A549 treated with AZD2906 at 1 μM for 4 hours (cell line): ENCODE data around the gene NUFIP2. TPM values are rescaled to one million over a fixed set of nuclear protein-coding genes. Genes with fewer than 3 reads are reported as not detected.

ENCODE experiments used
- total RNA-seq: library from RNA; stranded (reverse); fragments of 200-300 nt; extraction: Qiagen RNA extraction; gene quantifications from 5 replicates; pipeline ENCODE4 v1.2.3, GENCODE V29; 2022

Gene NUFIP2
- total RNA-seq = 43.5 to 59.2 TPM (median 53.3 TPM) in 5 replicates

DNA sequence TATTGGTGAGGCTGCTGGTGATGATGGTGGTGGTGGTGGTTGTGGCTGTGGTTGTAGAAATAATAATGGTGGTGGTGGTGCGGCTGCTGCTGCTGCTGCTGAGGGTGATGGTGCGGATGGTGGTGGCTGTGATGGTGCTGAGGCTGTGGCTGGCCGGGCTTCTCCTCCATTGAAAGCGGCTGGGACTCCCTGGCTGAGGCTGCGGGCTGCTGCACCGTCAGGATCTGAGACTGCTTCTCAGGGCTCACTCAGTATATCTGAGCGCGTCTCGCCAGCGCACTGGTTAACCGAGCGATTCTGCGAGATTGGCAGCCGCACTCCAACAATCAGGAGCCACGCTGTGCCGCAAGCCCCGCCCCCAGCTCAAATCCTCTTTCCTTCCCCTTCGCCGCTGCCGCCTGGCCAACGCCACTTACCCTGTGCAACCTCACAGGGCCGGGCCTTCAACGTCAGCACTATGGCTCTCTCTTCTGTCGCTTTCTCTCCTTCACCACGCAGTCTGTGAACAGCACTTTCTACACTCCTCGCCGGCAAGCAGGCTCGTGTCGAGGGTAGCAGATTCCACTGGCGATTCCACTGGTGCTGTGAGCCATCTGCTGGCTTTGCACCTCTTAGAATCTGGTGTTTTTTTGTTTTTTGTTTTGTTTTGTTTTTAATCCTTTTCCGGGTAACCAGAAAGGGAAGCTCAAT is at the start of gene NUFIP2:
Gene NUFIP2, minus strand, starts transcription at position 259 of the 690 bp plus-strand sequence. Its CDS starts 89 bp downstream, at position 170.

DNA sequence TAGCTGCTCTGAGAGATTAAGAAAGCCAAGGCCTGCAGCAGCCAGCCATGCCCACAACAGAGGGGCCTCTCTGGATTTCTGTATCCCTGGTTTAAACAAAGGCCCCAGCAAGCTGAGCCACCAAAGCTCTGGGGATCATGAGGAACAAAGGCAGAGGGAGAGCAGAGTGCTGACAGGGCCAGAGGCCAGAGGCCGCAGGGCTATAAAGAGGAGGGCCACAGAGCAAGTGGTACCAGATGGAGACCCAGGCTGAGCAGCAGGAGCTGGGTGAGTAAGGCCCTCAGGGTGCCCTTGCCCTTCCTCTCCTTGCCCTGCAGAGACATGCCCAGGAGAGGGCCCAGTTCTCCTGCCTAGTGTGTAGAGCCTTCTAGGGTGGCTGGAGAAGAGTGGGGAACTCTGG is 47.3 kb downstream of the NUFIP2 start, which contains the start of gene CRYBA1:
Gene CRYBA1, plus strand, starts transcription at position 232 of the 400 bp plus-strand sequence. Its CDS starts 5 bp downstream, at position 237.

Other genes with a start within 250 kb of the NUFIP2 start
- gene MYO18A, start 113.8 kb downstream of the NUFIP2 start, total RNA-seq = 19.9 to 24.3 TPM (median 21.5 TPM) in 5 replicates
- not detected in 5 replicates for gene CRYBA1, start 47.3 kb downstream of the NUFIP2 start, total RNA-seq
- gene TAOK1, start 96.2 kb upstream of the NUFIP2 start, total RNA-seq = 16.2 to 24.8 TPM (median 22.0 TPM) in 5 replicates